Fibroblast of lung (primary cell): ENCODE results near the gene TRAF2. TPM values are rescaled to one million over a fixed set of nuclear protein-coding genes. Genes with fewer than 3 reads are reported as not detected.

Experiments used
- DNase-seq, 2 donors: peaks; one replicate each; pipeline versions ENCODE4 v3.0.0 to v3.0.0-alpha.2; 2010; ENCODE audit warnings: low read depth in 2 of 2
- H2AFZ ChIP-seq: 2 replicates; pipeline ENCODE4 v1.5.1; 2012; ENCODE audit warnings: low read length, control low read depth, inconsistent platforms
- H3K27ac ChIP-seq: 2 replicates; pipeline ENCODE4 v1.5.1; 2011; ENCODE audit warnings: low read length, control low read depth; ENCODE audit not compliant: insufficient read depth
- H3K27me3 ChIP-seq: 2 replicates; pipeline ENCODE4 v1.5.1; 2011; ENCODE audit warnings: mild to moderate bottlenecking, low read length; ENCODE audit not compliant: control insufficient read depth, insufficient read depth
- H3K36me3 ChIP-seq: 2 replicates; pipeline ENCODE4 v1.5.1; 2011; ENCODE audit warnings: low read length; ENCODE audit not compliant: control insufficient read depth, insufficient read depth
- H3K4me1 ChIP-seq: 2 replicates; pipeline ENCODE4 v1.5.1; 2011; ENCODE audit warnings: low read length; ENCODE audit not compliant: control insufficient read depth, insufficient read depth; ENCODE audit errors: extremely low read depth
- H3K4me2 ChIP-seq: 2 replicates; pipeline ENCODE4 v1.5.1; 2011; ENCODE audit warnings: low read length, control low read depth; ENCODE audit not compliant: insufficient read depth; ENCODE audit errors: extremely low read depth
- H3K4me3 ChIP-seq, 4 experiments: fragments of 200-600 bp in 1 of 4; sonication (generic) in 1 of 4; replicated peaks in 1 of 4; 2 replicates each; pipeline ENCODE4 v1.5.1; 2011 to 2016; ENCODE audit warnings: low read length in 4 of 4, low read depth in 3 of 4, mild to moderate bottlenecking in 3 of 4, control low read depth in 2 of 4, inconsistent platforms in 1 of 4, mixed read lengths in 1 of 4; ENCODE audit not compliant: insufficient read depth in 1 of 4; ENCODE audit errors: control extremely low read depth in 1 of 4
- H3K79me2 ChIP-seq: 2 replicates; pipeline ENCODE4 v1.5.1; 2012; ENCODE audit warnings: mild to moderate bottlenecking, low read length, inconsistent platforms; ENCODE audit not compliant: control insufficient read depth, insufficient read depth
- H3K9ac ChIP-seq: 2 replicates; pipeline ENCODE4 v1.5.1; 2011; ENCODE audit warnings: mild to moderate bottlenecking, low read length, control low read depth; ENCODE audit not compliant: insufficient read depth
- H3K9me3 ChIP-seq: 2 replicates; pipeline ENCODE4 v1.5.1; 2012; ENCODE audit warnings: low read depth, low read length; ENCODE audit not compliant: control insufficient read depth, insufficient read depth
- H4K20me1 ChIP-seq: 2 replicates; pipeline ENCODE4 v1.5.1; 2011; ENCODE audit warnings: low read length; ENCODE audit not compliant: control insufficient read depth, insufficient read depth; ENCODE audit errors: extremely low read depth
- EZH2 ChIP-seq: IDR thresholded peaks from 2 replicates; pipeline ENCODE4 v1.5.1; 2012; ENCODE audit warnings: low read length, control low read depth, mild to moderate bottlenecking; ENCODE audit errors: missing control alignments
- polyA plus RNA-seq, 2 donors: library from polyadenylated mRNA; depleted of rRNA in 1 of 2; stranded (reverse) in 1 of 2; unstranded in 1 of 2; fragments of >200 nt; gene quantifications; 2 replicates each; pipeline ENCODE4 v1.2.1, GENCODE V29; 2011 to 2012; ENCODE audit warnings: missing spikeins in 1 of 2
- total RNA-seq: library from RNA; depleted of rRNA; stranded (reverse); fragments of >200 nt; gene quantifications from 2 replicates; pipeline ENCODE4 v1.2.1, GENCODE V29; 2014
- TF ChIP-seq, protein P1 (sequence below), 2 donors: IDR thresholded peaks in 1 of 2; conservative IDR thresholded peaks in 1 of 2; 1 replicate in 1 of 2; 2 replicates in 1 of 2; pipeline ENCODE4 v1.5.1; 2011 to 2012; ENCODE audit warnings: low read length in 2 of 2, control low read depth in 1 of 2, inconsistent platforms in 1 of 2, low read depth in 1 of 2, mild to moderate bottlenecking in 1 of 2

The TRAF2 gene
- total and polyA plus RNA-seq, 2 donors (not counting 1 experiment from before 2014, with no cell fraction given), result 3.7 to 8.4 TPM

DNA sequence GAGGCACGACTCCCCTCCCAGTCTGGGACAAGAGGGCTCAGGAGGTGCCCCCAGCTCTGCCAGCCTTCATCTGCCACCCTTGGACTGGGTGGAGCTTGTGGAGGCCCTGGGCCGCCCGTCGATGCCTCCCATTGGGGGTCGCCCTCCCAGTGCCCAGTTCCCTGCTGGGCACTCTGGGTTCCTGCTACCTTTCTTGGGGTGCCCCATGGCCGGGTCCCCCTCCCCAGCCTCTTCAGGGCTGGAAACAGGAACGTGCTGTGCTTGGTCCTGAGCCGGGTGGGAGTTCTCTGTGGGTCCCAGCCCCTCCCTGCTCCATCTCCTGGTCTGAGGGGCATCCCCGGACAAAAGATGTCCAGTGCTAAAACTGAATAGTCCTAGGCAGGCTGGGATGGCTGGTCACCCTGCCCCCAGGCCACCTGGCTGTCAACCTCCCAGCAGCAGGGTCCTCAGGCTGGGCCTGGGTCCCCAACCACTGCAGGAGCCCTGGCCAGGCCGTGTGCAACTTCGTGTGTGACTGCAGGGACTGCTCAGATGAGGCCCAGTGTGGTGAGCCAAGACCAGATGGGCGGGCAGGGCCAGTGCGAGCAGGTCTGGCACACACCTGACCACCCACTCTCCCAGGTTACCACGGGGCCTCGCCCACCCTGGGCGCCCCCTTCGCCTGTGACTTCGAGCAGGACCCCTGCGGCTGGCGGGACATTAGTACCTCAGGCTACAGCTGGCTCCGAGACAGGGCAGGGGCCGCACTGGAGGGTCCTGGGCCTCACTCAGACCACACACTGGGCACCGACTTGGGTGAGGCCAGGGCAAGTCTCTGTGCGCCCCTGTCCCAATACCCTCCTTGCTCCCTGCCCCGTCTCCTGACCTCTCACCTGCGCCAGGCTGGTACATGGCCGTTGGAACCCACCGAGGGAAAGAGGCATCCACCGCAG is 33.4 kb upstream of the TRAF2 start:
- TF ChIP-seq, protein P1, sequence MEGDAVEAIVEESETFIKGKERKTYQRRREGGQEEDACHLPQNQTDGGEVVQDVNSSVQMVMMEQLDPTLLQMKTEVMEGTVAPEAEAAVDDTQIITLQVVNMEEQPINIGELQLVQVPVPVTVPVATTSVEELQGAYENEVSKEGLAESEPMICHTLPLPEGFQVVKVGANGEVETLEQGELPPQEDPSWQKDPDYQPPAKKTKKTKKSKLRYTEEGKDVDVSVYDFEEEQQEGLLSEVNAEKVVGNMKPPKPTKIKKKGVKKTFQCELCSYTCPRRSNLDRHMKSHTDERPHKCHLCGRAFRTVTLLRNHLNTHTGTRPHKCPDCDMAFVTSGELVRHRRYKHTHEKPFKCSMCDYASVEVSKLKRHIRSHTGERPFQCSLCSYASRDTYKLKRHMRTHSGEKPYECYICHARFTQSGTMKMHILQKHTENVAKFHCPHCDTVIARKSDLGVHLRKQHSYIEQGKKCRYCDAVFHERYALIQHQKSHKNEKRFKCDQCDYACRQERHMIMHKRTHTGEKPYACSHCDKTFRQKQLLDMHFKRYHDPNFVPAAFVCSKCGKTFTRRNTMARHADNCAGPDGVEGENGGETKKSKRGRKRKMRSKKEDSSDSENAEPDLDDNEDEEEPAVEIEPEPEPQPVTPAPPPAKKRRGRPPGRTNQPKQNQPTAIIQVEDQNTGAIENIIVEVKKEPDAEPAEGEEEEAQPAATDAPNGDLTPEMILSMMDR (conservative IDR thresholded peaks at IDR 0.05 in 1 of 2, IDR thresholded peaks at IDR 0.05 in 1 of 2; ENCODE audit: low read depth in 1 of 2, low read length in 2 of 2), result no peak
- no peak for TF ChIP-seq EZH2
- H3K9ac ChIP-seq, result no peak overlapping the region
- H3K27ac ChIP-seq, result no peak overlapping the region
- no peak for DNase-seq
- no peaks in the 10 kb centered on the region for H3K79me2 ChIP-seq
- no peak overlapping the region for H3K4me3 ChIP-seq
- H3K9me3 ChIP-seq, result no peaks in the 10 kb centered on the region
- H3K36me3 ChIP-seq, result peaks cover 15% of the 10 kb centered on the region
- H3K4me2 ChIP-seq, result no peak overlapping the region
- H2AFZ ChIP-seq, result no peak overlapping the region
- H3K27me3 ChIP-seq, result no peaks in the 10 kb centered on the region
- no peaks in the 10 kb centered on the region for H4K20me1 ChIP-seq
- peaks cover 3% of the 10 kb centered on the region for H3K4me1 ChIP-seq

DNA sequence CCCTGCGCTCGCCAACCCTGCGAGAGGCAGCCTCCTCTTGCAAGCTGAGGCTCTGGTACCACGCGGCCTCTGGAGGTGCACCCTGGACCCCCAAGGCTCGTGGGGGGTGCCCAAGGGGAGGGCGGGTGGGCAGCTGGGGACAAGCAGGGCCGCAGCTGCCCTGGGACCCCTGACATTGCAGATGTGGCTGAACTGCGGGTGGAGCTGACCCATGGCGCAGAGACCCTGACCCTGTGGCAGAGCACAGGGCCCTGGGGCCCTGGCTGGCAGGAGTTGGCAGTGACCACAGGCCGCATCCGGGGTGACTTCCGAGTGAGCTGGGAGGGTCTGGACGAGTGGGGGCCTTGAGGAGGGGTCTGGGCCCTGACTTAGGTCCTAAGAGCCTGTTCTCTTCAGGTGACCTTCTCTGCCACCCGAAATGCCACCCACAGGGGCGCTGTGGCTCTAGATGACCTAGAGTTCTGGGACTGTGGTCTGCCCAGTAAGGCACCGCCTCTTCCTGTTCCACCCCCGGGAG is 32.7 kb upstream of the TRAF2 start:
- Histone ChIP-seq H3K4me2 (no peak overlapping the region), H4K20me1 (no peaks in the 10 kb centered on the region), H3K36me3 (peaks cover 17% of the 10 kb centered on the region), H3K9me3 (no peaks in the 10 kb centered on the region), H3K79me2 (no peaks in the 10 kb centered on the region), H2AFZ (no peak overlapping the region), H3K9ac (no peak overlapping the region), H3K4me1 (peaks cover 3% of the 10 kb centered on the region), H3K27ac (no peak overlapping the region), H3K4me3 (no peak overlapping the region), H3K27me3 (no peaks in the 10 kb centered on the region)
- no peak for DNase-seq
- TF ChIP-seq, protein P1 (conservative IDR thresholded peaks at IDR 0.05 in 1 of 2, IDR thresholded peaks at IDR 0.05 in 1 of 2; ENCODE audit: low read depth in 1 of 2, low read length in 2 of 2), result no peak
- no peak for TF ChIP-seq EZH2

DNA sequence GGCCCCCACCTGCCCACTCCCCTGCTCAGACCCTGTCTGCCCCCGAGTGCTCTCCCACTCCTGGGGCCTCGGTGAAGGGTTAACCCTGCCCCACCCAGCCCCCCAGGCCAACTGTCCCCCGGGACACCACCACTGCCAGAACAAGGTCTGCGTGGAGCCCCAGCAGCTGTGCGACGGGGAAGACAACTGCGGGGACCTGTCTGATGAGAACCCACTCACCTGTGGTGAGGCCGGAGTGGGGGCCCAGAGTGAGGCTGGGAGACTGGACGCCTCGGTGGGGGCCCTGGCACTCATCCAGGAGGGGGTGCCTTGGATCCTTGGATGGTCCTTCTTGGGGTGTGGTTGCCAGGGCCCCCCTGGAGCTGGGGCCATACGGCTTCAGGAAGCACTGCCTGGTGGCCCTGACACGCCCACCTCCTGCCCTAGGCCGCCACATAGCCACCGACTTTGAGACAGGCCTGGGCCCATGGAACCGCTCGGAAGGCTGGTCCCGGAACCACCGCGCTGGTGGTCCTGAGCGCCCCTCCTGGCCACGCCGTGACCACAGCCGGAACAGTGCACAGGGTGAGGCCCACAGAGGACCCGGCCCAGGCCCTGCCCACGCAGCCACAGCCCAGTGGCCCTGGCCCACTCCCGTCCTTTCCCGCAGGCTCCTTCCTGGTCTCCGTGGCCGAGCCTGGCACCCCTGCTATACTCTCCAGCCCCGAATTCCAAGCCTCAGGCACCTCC is 32.0 kb upstream of the TRAF2 start:
- DNase-seq, result no peak
- Histone ChIP-seq H3K4me3 (no peak overlapping the region), H3K9me3 (no peaks in the 10 kb centered on the region), H3K27ac (no peak overlapping the region), H3K27me3 (no peaks in the 10 kb centered on the region), H3K4me2 (no peak overlapping the region), H3K9ac (no peak overlapping the region), H3K4me1 (peaks cover 3% of the 10 kb centered on the region), H4K20me1 (no peaks in the 10 kb centered on the region), H3K79me2 (no peaks in the 10 kb centered on the region), H2AFZ (no peak overlapping the region), H3K36me3 (peaks cover 18% of the 10 kb centered on the region)
- TF ChIP-seq, protein P1 (conservative IDR thresholded peaks at IDR 0.05 in 1 of 2, IDR thresholded peaks at IDR 0.05 in 1 of 2; ENCODE audit: low read depth in 1 of 2, low read length in 2 of 2), result no peak
- TF ChIP-seq EZH2, result no peak
